NCI-H1930 (cell line): ENCODE data around the gene TRAPPC8.
A peak's percentile ranks its signal among the peaks of the same experiment; 100 is the strongest.
"Not testable (repeated sequence)": the region's sequence is repeated elsewhere in the genome, so short reads cannot be mapped to it uniquely, and the experiment has no call there.

ENCODE experiments used
- DNase-seq, 2 experiments: peaks; one replicate each; lab custom pipeline; 2025; lab: John Stamatoyannopoulos, UW

TRAPPC8 gene

DNA sequence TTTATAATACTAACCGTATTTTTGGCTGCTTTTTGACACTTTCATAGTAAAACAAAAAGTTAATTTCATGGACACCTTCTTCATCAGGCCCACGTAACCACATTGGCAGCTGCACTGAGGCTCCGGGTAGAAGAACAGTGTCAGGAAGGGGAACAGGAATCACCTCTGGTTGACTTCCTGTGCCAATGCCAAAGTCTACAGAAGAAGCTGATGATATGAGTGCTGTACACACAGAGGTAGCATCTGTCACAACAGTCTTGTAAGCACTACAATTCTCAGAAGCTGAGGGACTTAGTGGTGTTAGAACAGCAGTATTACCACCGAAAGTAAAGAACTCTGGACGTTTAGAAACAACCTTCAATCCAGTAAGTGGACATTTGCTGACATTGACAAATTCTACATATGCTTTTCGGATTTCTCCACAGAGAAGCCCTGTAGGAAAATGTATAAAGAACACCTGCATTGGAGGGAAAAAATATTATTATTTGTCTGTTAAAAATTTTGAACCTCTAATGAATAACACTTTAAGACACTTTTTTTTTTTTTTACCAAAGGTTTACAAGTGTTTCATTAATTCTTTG lies 85.3 kb downstream of the TRAPPC8 start:
- DNase-seq: no peak

DNA sequence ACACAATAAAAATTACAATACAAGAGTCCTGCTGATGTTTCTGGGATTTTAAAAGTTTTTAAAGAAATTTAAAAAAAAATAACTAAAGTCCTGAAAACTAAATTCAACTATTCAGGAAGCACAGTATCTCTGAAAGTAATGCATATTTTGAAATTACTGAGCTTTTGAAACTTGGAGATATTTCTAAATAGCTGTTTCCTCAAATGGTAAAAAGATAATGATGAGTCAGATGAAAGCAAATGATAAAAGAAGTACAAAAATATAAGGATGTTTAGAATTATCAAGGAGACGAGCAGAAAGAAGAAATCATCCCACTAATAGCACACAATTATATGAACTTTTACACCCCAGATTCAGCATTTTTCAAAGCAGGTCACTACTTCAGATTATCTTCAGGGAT lies 92.1 kb downstream of the TRAPPC8 start:
- DNase-seq: no peak

DNA sequence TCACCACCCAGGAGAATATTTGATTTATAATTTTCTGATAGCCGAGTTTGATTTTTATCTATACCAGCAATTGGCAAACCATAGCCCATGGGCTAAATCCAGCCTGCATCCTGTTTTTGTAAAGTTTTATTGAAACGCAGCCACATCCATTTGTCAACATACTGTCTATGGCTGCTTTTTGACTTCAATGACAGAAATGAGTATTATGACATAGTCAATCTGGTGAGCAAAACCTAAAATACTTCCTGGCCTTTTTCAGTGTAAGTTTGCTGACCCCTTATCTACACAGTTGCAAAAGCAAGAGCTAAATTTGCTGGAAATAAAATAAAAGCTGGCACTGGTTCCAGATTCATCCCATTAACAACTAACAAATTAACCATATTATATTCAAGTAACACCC lies 102.4 kb downstream of the TRAPPC8 start:
- DNase-seq: no peak

DNA sequence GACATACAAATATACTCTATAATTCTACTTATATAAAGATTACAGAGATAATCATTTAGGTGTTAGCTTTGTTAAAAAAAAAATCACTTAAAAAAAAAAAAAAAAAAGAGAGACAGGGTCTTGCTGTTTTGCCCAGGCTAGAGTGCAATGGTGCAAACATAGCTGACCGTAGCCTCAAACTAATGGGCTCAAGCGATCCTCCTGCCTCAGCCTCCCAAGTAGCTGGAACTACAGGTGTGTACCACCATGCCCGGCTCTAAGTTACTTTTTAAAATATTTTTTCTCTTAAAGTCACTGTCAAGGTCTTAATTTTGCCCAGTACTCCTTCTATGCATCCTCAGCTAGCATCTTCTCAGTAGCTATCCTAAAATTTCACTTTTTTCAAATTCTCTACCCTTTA lies 105.0 kb downstream of the TRAPPC8 start:
- no peak for DNase-seq

DNA sequence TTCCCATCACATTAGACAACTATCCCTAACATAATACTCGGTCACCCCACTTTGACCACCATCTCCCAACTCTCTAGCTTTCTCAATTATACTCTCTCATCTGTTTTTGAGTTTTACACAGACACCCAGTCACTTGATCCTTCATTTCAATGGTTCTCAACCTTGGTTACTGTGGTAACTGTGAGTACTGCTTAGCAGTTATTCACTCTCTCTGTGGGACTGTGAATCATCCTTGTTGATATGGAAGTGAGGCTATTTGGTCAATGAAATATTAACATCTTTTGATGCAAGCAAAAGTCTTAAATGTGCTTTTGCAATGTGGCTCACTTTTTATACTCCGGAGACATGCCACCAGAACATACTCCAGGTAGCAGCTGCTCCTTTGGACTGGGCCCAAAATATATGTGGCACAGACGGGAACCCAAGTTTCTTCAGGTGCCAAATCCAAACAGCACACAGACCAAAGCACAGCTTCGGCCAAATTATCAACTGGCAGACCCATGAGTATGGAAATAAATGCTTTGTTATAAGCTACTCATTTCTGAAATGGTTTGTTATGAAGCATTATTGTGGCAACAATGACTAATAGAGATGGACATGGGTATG lies 107.3 kb downstream of the TRAPPC8 start:
- no peak for DNase-seq

DNA sequence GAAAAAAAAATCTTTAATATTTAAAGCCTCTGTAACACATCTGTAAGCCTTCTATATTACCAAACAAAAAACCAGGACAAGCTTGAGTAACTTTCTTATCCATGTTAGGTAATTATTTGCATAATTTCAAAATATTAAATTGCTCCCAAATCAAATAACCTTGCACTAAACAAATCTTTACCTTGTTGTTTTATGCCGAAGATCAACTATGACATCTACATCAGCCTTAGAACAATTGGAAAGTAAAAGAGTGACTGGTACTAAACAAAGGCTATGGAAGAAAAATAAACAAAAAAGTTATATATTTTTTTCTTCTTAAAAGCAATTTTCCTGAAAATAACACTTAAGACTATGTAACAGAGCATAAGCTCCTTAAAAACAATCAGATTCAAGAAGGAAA lies 111.0 kb downstream of the TRAPPC8 start:
- DNase-seq: no peak

DNA sequence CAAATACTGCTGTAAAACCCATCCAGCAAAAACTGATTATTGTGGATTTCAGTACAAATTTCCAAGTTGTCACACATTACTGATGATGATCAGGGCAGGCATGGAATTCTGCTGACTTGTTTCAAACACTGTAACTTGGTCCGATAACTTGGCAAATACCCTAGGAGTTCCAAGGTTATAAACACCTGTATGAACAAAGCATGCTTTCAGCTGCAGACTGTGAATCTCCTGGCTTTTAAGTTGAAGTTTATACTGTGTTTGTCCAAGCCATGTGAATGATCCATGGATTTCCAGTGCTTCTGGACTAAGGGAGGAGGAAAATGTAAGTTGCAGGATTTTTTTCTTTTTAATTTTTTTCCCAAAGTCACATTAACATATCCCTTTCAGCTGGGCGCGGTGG lies 112.2 kb downstream of the TRAPPC8 start:
- DNase-seq: no peak

DNA sequence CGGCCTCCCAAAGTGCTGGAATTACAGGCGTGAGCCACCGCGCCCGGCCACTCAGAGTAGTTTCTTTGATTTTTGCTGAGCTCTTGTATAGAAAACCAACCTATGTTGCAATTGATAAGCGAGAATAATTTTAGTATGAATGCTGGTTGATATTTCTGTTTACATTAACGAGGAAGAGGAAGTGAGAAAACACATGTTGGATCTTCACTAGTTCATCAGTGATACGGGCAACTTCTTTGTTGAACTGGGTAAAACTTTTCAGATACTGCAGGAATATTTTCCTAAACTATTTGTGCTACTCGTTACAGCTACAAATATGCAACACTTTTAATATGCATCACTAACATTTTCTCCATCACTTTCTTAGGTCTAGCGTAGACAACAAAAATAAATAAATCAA lies 114.3 kb downstream of the TRAPPC8 start:
- no peak for DNase-seq

DNA sequence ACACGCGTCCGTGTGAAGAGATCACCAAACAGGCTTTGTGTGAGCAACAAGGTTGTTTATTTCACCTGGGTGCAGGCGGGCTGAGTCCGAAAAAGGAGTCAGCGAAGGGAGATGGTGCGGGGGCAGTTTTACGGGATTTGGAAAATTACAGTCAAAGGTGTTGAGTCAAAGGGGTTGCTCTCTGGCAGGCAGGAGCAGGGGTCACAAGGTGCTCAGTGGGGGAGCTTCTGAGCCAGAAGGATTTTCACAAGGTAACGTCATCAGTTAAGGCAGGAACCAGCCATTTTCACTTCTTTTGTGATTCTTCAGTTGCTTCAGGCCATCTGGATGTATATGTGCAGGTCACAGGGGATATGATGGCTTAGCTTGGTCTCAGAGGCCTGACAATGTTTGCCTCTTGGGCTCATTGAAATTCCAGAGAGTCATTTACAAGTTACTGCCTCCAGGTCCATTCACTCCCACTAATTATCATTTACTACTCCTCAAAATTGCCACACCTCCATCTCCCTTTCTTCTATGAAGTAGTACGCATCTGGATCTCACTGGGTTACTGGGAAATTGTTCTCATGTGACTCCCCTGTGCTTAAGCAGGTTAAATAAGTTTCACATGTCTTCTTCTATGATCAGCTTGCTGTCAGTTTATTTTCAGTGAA lies 116.1 kb downstream of the TRAPPC8 start:
- DNase-seq: not testable (repeated sequence)

DNA sequence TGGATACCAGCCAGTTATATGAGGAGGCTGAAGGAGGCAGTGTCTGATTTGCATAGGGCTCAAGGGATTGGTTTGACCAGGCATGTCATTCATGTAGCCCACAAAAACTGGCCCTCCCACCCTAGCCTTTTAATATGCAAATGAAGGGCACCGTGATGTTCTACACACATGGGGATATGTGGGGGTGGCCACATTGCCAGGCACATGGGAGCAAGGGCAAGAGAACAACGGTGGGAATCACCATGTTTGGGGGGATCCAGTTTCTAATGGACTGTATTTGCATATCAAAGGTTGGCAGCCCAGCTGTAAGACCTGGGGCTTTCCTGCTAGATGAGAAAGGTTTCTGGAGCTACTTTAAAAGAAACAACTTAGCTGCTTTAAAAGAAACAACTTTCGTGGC lies 117.2 kb downstream of the TRAPPC8 start:
- no peak for DNase-seq

DNA sequence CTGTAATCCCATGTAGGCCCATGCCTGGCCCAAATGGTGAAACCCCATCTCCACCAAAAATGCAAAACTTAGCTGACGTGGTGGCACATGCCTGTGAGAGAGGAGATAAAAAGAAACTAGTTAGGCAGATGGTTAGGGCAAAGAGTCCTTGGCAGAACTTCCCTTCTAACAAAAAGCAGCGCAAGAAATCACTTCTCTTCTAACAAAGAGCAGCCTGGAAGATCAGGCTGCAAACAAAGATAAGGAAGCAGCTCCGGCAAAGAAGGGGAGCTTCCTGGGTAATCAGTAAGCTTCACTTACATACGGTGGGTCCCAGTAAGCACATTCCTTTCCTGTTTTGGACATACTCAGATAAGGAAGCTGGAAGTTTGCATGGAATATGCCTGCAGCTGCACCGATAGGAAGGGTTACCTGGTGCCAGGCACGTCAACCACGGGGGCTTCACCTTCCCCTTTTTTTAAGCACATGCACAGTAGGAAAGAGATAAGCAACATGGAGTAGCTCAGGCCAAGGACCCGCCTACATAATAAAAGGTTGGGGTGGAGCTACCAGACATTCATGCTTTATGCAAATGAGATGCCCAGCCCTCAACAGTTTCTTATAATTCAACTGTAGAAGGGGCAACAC lies 121.3 kb downstream of the TRAPPC8 start:
- no peak for DNase-seq

DNA sequence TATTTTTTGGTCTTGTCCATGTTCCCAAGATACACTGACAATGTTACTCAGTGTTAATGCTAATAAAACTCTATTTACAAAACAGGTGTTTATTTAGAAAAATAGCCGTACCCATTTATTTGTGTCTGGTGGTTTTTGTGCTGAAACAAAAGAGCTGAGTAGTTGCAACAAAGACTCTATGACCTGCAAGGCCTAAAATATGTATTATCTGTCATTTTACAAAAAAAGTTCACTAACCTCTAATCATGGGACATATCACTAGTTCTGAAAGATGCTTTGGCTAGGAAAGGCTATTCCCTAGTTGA lies 123.1 kb downstream of the TRAPPC8 start:
- DNase-seq: no peak

DNA sequence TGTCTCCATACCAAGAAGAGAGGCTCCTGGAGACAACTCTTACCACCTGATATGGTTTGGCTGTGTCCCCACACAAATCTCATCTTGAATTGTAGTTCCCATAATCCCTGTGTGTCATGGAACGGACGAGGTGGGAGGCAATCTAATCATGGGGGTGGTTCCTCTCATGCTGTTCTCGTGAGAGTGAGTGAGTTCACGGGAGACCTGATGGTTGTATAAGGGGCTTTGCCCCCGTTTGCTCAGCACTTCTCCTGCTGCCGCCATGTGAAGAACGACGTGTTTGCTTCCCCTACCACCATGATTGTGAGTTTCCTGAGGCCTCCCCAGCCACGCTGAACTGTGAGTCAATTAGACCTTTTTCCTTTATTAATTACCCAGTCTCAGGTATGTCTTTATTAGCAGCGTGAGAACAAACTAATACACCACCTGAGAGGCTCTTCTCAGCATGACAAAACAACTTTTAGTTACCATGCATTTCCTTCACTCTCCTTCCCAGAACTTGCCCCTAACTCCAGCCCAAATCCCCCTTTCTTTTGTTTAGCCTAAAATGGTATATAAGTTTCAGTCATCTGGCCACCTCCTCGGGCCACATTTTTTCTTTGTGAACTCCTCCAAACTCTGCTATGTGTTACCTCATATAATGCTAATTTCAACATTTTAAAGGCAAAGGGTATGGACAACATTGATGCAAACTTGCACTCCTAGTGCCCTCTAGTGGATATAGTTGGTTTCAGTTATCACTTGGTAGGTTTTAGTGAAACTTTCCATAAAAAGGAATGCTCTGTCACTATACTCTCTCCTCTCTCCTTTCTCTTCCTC lies 123.6 kb downstream of the TRAPPC8 start:
- DNase-seq: peak; percentile 5 to 50

DNA sequence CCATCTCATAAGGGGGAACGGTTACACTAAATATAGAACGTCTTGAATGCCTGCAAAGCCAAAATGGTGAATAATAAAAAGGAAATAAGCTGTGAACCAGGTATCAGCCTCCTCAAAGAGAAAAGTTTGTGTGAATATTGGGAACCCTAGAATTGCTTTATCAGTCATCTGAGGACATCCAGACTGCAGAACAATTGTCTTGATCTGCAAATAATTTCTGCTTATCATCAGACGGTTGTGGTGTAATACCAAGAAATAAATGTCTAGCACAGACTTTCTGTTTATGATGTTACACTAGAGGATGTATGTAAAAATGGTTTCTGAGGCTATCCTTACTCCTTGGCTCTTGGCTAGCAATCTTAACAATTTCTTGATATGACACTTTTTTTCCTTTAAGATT lies 128.8 kb downstream of the TRAPPC8 start:
- no peak for DNase-seq

DNA sequence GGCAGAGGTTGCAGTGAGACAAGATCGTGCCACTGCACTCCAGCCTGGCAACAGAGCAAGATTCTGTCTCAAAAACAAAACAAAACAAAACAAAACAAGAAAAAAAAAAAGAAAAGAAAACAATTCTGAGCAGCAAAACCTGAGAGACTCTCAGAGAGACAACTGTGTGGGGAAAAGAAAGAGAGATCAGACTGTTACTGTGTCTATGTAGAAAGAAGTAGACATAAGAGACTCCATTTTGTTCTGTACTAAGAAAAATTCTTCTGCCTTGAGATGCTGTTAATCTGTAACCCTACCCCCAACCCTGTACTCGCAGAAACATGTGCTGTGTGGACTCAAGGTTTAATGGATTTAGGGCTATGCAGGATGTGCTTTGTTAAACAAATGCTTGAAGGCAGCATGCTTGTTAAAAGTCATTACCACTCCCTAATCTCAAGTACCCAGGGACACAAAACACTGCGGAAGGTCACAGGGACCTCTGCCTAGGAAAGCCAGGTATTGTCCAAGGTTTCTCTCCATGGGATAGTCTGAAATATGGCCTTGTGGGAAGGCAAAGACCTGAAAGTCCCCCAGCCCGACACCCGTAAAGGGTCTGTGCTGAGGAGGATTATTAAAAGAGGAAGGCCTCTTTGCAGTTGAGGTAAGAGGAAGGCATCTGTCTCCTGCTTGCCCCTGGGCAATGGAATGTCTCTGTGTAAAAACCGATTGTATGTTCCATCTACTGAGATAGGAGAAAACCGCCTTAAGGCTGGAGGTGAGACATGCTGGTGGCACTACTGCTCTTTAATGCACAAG lies 132.4 kb downstream of the TRAPPC8 start:
- not testable (repeated sequence) for DNase-seq

DNA sequence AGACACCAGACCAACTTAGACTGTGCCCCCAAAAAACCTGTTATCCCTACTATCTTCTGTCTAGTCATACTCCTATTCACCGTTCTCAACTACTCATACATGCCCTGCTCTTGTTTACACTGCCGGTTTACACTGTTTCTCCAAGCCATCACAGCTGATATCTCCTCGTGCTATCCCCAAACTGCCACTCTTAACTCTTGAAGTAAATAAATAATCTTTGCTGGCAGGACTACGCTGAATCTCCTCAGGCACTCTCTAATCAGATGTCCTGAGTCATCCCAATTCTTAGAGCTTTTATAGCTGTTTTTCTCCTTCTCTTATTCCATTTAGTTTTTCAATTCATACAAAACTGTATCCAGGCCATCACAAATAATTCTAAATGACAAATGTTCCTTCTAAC lies 133.9 kb downstream of the TRAPPC8 start:
- DNase-seq: not testable (repeated sequence)

DNA sequence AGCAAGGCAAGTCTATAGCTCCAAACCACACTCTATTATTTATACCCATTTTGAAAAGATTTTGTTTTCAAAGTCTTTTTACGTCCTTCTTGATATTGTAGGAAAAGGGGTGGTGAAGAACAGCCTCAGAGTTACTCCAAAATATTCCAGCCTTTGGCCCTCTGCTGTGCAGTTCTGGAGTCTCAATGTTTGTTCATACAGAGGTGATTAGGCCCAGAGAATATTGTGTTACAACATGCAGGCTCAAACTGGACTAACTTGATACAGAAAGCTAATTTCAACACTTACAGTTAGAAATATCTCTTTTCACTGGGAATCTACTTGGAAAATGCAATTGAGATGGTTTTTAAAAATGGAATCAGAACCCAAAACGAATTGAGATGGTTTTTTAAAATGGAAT lies 141.8 kb downstream of the TRAPPC8 start:
- DNase-seq: no peak

DNA sequence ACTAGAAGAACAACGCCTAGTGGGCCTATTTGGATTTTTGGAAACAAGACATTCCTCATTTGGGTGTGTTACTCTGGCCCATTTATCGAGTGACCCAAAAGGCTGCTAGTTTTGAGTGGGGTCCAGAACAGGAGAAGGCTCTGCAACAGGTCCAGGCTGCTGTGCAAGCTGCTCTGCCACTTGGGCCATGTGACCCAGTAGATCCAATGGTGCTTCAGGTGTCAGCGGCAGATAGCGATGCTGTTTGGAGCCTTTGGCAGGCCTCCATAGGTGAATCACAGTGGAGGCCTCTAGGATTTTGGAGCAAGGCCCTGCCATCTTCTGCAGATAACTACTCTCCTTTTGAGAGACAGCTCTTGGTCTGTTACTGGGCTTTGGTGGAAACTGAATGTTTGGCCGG lies 143.7 kb downstream of the TRAPPC8 start:
- not testable (repeated sequence) for DNase-seq

DNA sequence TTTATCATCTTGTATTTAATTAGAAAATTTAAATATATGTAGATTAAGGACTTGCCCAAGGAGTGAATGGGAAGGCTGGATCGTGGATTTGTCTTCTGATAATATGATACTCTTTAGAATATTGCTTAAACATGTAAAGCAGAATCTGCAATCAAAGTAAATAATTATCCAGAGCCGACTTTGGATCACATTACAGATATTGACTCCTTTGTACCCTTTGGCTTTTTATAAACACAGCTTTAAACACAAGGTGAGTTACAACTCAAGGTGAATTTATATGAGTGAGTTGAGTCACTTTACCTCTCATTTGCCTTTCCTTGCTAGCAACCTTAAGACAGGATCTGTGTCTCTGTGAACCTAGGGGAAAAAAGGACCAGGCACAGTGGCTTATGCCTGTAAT lies 144.5 kb downstream of the TRAPPC8 start:
- no peak for DNase-seq

DNA sequence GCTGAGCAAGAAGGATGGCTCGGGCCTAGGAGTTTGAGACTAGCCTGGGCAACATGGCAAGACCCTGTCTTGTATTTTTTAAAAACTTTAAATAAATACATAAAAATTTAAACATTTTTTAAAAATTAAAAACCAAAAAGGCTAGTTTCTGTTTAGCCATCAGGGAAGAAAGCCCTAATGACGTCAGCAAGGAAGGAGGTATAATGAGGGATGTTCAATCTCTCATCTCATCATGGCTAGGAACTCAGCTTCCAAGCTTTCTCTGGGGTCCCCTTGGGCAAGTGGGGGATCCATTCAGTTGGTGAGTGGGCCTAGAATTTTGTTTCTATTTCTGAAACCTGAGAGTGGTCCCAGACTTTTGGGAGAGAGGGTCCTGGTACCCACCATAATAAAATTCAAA lies 147.2 kb downstream of the TRAPPC8 start:
- no peak for DNase-seq

DNA sequence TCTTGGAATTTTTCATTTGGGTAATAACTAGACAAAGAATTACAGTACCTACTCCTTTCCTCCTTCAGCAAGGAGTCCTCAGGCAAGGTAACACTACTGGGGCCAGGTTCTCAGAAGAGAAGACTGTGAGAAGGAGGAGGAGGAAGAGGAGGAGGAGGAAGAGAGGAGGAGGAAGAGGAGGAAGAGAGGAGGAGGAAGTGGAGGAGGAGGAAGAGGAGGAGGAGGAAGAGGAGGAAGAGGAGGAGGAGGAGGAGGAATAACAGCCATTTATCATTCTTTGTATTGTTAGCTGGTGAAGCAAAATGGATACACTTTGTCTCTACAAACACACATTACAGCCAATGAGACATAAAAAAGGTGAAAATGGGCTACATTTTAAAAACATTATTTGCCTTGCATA lies 149.4 kb downstream of the TRAPPC8 start:
- DNase-seq: no peak

DNA sequence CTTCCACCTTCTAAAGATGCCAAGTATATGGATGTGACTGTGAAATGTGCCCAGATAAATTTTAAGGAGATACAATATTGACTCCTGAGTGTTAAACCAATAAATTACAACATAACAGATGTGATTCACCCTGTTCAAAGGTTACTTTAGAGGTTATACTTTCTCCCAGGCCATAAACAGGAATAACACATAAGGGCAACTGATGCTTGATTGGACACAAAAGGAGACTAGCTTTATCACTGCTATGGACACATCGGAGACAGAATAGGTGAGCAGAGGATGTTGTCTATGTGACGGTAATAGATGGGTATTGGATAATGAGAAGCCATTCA lies 150.4 kb downstream of the TRAPPC8 start:
- no peak for DNase-seq
